GM18520 (cell line): ENCODE measurements around the gene SLC2A3.
"Not testable (repeated sequence)": the region's sequence is repeated elsewhere in the genome, so short reads cannot be mapped to it uniquely, and the experiment has no call there.

ENCODE experiments used
- ATAC-seq: cut with Tn5 transposase; IDR thresholded peaks from one replicate; pipeline ENCODE4 v1.9.1; 2021; ENCODE audit not compliant: unreplicated experiment

SLC2A3 gene

GRCh38 chr12:7935590-7936581, at the start of gene SLC2A3:
SLC2A3 (minus strand) TSS chr12:7936187; CDS start chr12:7936034, 153 bp downstream.
- peak; percentile 31 for ATAC-seq

GRCh38 chr12:7984900-7985299, 48.9 kb upstream of the SLC2A3 start:
- no peak for ATAC-seq

- not testable (repeated sequence) for ATAC-seq
Measured at GRCh38 chr12:7983460-7983859, 47.5 kb upstream of the SLC2A3 start.

GRCh38 chr12:7983019-7983418, 47.0 kb upstream of the SLC2A3 start:
- ATAC-seq, result not testable (repeated sequence)

- ATAC-seq, result not testable (repeated sequence)
Measured at GRCh38 chr12:7982332-7982735, 46.3 kb upstream of the SLC2A3 start.

GRCh38 chr12:7981446-7981845, 45.5 kb upstream of the SLC2A3 start:
- no peak for ATAC-seq

- peak; percentile 50 for ATAC-seq
Measured at GRCh38 chr12:7977351-7978124, 41.6 kb upstream of the SLC2A3 start.

- no peak for ATAC-seq
Measured at GRCh38 chr12:7973457-7973825, 37.5 kb upstream of the SLC2A3 start.

- no peak for ATAC-seq
Measured at GRCh38 chr12:7972734-7973456, 36.9 kb upstream of the SLC2A3 start.

- ATAC-seq, result not testable (repeated sequence)
Measured at GRCh38 chr12:7972269-7972668, 36.3 kb upstream of the SLC2A3 start.

- ATAC-seq, result not testable (repeated sequence)
Measured at GRCh38 chr12:7971765-7972164, 35.8 kb upstream of the SLC2A3 start.

- ATAC-seq, result peak; percentile 88
Measured at GRCh38 chr12:7970475-7971252, 34.7 kb upstream of the SLC2A3 start.

GRCh38 chr12:7966563-7966962, 30.6 kb upstream of the SLC2A3 start:
- no peak for ATAC-seq

- not testable (repeated sequence) for ATAC-seq
Measured at GRCh38 chr12:7964669-7965068, 28.7 kb upstream of the SLC2A3 start.

GRCh38 chr12:7961395-7962178, 25.6 kb upstream of the SLC2A3 start:
- ATAC-seq, result no peak

GRCh38 chr12:7959701-7960121, 23.7 kb upstream of the SLC2A3 start:
- ATAC-seq, result no peak

- ATAC-seq, result no peak
Measured at GRCh38 chr12:7959278-7959677, 23.3 kb upstream of the SLC2A3 start.

- ATAC-seq, result not testable (repeated sequence)
Measured at GRCh38 chr12:7954877-7955276, 18.9 kb upstream of the SLC2A3 start.

GRCh38 chr12:7954418-7954817, 18.4 kb upstream of the SLC2A3 start:
- ATAC-seq, result not testable (repeated sequence)
